Gastroesophageal sphincter (tissue), 4 donors: ENCODE data around the gene PPME1. TPM values are rescaled to one million over a fixed set of nuclear protein-coding genes. Genes with fewer than 3 reads are reported as not detected.

Experiments
- ATAC-seq: fragments of 150-250 bp; one replicate; pipeline ENCODE4 v1.9.1; 2016; ENCODE audit warnings: mild to moderate bottlenecking, moderate library complexity
- H3K27ac ChIP-seq, 4 donors: fragments of 200-600 bp; sonication (generic) in 3 of 4; 1 replicate in 3 of 4; 2 replicates in 1 of 4; pipeline ENCODE4 v1.5.1; 2016 to 2019
- H3K27me3 ChIP-seq: fragments of 200-600 bp; sonication (generic); one replicate; pipeline ENCODE4 v1.5.1; 2019
- H3K36me3 ChIP-seq, 2 donors: fragments of 200-600 bp; sonication (generic); one replicate each; pipeline ENCODE4 v1.5.1; 2019; ENCODE audit warnings: control low read depth in 1 of 2
- H3K4me1 ChIP-seq, 3 donors: fragments of 200-600 bp; sonication (generic); 1 replicate in 2 of 3; 2 replicates in 1 of 3; pipeline ENCODE4 v1.5.1; 2016 to 2019; ENCODE audit warnings: control low read depth in 2 of 3
- H3K4me3 ChIP-seq, 2 donors: fragments of 200-600 bp; sonication (generic); one replicate each; pipeline ENCODE4 v1.5.1; 2019; ENCODE audit warnings: mild to moderate bottlenecking in 1 of 2, moderate library complexity in 1 of 2
- H3K9me3 ChIP-seq, 3 donors: fragments of 200-600 bp; sonication (generic); one replicate each; pipeline ENCODE4 v1.5.1; 2017 to 2019; ENCODE audit warnings: control low read depth in 2 of 3
- EP300 ChIP-seq: sonication (generic); formaldehyde crosslinking; IDR thresholded peaks from one replicate; pipeline ENCODE4 v1.6.1; 2017; ENCODE audit warnings: antibody characterized with exemption, mild to moderate bottlenecking
- POLR2A ChIP-seq, 2 donors: fragments of 450-650 bp; IDR thresholded peaks; one replicate each; pipeline ENCODE4 v1.6.1; 2017; ENCODE audit warnings: antibody characterized with exemption in 2 of 2, mild to moderate bottlenecking in 2 of 2, moderate library complexity in 1 of 2
- POLR2AphosphoS5 ChIP-seq: sonication (generic); formaldehyde crosslinking; IDR thresholded peaks from one replicate; pipeline ENCODE4 v1.6.1; 2017; ENCODE audit warnings: antibody characterized with exemption
- WGBS, 2 donors: methylation state at CpG; one replicate each; pipeline ENCODE4 v1.1.5; 2018; ENCODE audit warnings: low coverage in 1 of 2; 5-methylcytosine and 5-hydroxymethylcytosine counted together
- total RNA-seq, 4 donors: library from RNA; depleted of rRNA; stranded (reverse); fragments of >200 nt; gene quantifications; one replicate each; pipeline ENCODE4 v1.1.0, GENCODE V29; 2016
- TF ChIP-seq, protein P1 (sequence below), 4 experiments: fragments of 200-600 bp in 2 of 4; fragments of 450-650 bp in 2 of 4; sonication (generic) in 1 of 4; IDR thresholded peaks; one replicate each; pipeline ENCODE4 v1.5.1; 2017 to 2019; ENCODE audit warnings: antibody characterized with exemption in 4 of 4, mild to moderate bottlenecking in 2 of 4, moderate library complexity in 2 of 4

Gene PPME1
- total RNA-seq, 4 donors from 2014 or later = 27.1 to 45.3 (median 32.0) TPM

- peaks cover 0 to 18% of the 10 kb centered on the region in 2 donors for H3K36me3 ChIP-seq
- no peak overlapping the region for H3K4me3 ChIP-seq
- TF ChIP-seq POLR2A (IDR thresholded peaks at IDR 0.05) = no peak
- TF ChIP-seq, protein P1, sequence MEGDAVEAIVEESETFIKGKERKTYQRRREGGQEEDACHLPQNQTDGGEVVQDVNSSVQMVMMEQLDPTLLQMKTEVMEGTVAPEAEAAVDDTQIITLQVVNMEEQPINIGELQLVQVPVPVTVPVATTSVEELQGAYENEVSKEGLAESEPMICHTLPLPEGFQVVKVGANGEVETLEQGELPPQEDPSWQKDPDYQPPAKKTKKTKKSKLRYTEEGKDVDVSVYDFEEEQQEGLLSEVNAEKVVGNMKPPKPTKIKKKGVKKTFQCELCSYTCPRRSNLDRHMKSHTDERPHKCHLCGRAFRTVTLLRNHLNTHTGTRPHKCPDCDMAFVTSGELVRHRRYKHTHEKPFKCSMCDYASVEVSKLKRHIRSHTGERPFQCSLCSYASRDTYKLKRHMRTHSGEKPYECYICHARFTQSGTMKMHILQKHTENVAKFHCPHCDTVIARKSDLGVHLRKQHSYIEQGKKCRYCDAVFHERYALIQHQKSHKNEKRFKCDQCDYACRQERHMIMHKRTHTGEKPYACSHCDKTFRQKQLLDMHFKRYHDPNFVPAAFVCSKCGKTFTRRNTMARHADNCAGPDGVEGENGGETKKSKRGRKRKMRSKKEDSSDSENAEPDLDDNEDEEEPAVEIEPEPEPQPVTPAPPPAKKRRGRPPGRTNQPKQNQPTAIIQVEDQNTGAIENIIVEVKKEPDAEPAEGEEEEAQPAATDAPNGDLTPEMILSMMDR (IDR thresholded peaks at IDR 0.05) = no peak
- TF ChIP-seq EP300 = no peak
- no peak for TF ChIP-seq POLR2AphosphoS5
- no peaks in the 10 kb centered on the region for H3K27me3 ChIP-seq
- no peak overlapping the region for H3K27ac ChIP-seq
- H3K9me3 ChIP-seq = no peaks in the 10 kb centered on the region
- H3K4me1 ChIP-seq = no peaks in the 10 kb centered on the region
- ATAC-seq = no peak
- WGBS, 2 donors = 96 to 97% methylated on average over 3 to 4 of the region's 4 CpGs
These were observed 54.5 kb downstream of the PPME1 start for GRCh38 chr11:74225565-74225964.

GRCh38 chr11:74226907-74227306 is 55.8 kb downstream of the PPME1 start:
- TF ChIP-seq POLR2A (IDR thresholded peaks at IDR 0.05) (no peak), POLR2AphosphoS5 (no peak), EP300 (no peak)
- TF ChIP-seq, protein P1 (IDR thresholded peaks at IDR 0.05) = no peak
- no peaks in the 10 kb centered on the region for H3K27me3 ChIP-seq
- no peak overlapping the region for H3K27ac ChIP-seq
- H3K9me3 ChIP-seq = no peaks in the 10 kb centered on the region
- H3K36me3 ChIP-seq = peaks cover 0 to 31% of the 10 kb centered on the region in 2 donors
- ATAC-seq = no peak
- WGBS, 2 donors = 80 to 83% methylated on average over 2 of the region's 2 CpGs
- no peaks in the 10 kb centered on the region for H3K4me1 ChIP-seq
- no peak overlapping the region for H3K4me3 ChIP-seq

DNA sequence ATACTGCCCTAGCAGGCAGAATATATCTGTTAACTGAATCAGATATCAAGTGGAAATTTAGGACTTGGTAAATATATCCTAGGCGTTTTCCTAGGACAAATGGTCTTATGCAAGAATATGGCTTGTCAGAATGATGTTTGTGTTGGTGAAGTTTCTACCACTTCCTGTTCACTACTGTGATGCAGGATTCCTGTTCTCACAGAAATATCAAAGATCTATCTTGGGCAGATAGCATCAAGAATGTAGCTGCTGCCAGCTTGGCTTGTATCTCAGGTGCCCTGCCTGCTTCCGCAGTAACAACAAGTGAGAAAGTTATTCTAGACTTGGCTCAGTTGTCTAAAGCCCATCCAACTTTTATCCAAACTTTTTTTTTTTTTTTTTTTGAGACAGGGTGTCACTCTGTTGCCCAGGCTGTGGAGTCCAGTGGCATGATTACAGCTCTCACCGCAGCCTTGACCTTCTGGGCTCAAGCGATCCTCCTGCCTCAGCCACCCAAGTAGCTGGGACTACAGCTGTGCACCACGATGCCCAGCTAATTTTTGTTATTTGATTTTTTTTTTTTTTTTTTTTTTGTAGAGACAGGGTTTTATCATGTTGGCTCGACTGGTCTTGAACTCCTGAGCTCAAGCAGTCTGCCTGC is 61.3 kb downstream of the PPME1 start:
- no peak for ATAC-seq
- WGBS, 2 donors = 93 to 94% methylated on average over 3 to 5 of the region's 6 CpGs
- no peaks in the 10 kb centered on the region for H3K9me3 ChIP-seq
- H3K4me1 ChIP-seq = no peaks in the 10 kb centered on the region
- no peak overlapping the region for H3K4me3 ChIP-seq
- no peak for TF ChIP-seq EP300
- TF ChIP-seq, protein P1 (IDR thresholded peaks at IDR 0.05) = no peak
- TF ChIP-seq POLR2AphosphoS5 = no peak
- TF ChIP-seq POLR2A (IDR thresholded peaks at IDR 0.05) = no peak
- no peaks in the 10 kb centered on the region for H3K27me3 ChIP-seq
- H3K36me3 ChIP-seq = peaks cover 0 to 74% of the 10 kb centered on the region in 2 donors
- no peak overlapping the region for H3K27ac ChIP-seq

DNA sequence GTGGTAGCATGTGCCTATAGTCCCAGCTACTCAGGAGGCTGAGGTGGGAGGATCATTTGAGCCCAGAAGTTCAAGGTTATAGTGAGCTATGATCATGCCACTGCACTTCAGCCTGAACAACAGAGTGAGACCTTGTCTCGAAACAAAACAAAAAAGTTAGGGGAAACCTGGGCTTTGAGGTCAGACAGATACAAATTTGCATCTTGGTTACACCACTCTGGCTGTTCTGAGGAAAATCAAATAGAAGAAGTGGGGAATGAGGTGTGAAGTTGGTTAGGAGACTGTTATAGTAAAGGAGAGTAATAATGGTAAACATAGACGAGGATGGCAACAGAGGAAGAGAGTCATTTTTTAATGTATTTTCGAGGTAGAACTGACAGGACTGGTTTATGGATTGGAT is 62.6 kb downstream of the PPME1 start:
- H3K4me3 ChIP-seq = no peak overlapping the region
- H3K27me3 ChIP-seq = no peaks in the 10 kb centered on the region
- no peak for ATAC-seq
- H3K36me3 ChIP-seq = peaks cover 0 to 86% of the 10 kb centered on the region in 2 donors
- no peaks in the 10 kb centered on the region for H3K4me1 ChIP-seq
- TF ChIP-seq EP300 (no peak), POLR2A (IDR thresholded peaks at IDR 0.05) (no peak), POLR2AphosphoS5 (no peak)
- TF ChIP-seq, protein P1 (IDR thresholded peaks at IDR 0.05) = no peak
- 87 to 88% methylated on average over 3 of the region's 3 CpGs for WGBS, 2 donors
- no peak overlapping the region for H3K27ac ChIP-seq
- no peaks in the 10 kb centered on the region for H3K9me3 ChIP-seq

GRCh38 chr11:74235121-74235520 is 64.0 kb downstream of the PPME1 start:
- peaks cover 0 to 97% of the 10 kb centered on the region in 2 donors for H3K36me3 ChIP-seq

More at GRCh38 chr11:74235121-74235520, 64.0 kb downstream of the PPME1 start:
- no peaks in the 10 kb centered on the region for H3K9me3 ChIP-seq
- no peak for ATAC-seq
- 87 to 89% methylated on average over 4 of the region's 4 CpGs for WGBS, 2 donors
- no peaks in the 10 kb centered on the region for H3K27me3 ChIP-seq
- no peak overlapping the region for H3K27ac ChIP-seq
- TF ChIP-seq EP300 = no peak
- no peak for TF ChIP-seq POLR2A (IDR thresholded peaks at IDR 0.05)
- TF ChIP-seq POLR2AphosphoS5 = no peak
- TF ChIP-seq, protein P1 (IDR thresholded peaks at IDR 0.05) = no peak
- no peak overlapping the region for H3K4me3 ChIP-seq
- H3K4me1 ChIP-seq = no peaks in the 10 kb centered on the region
